A549 (cell line): ENCODE measurements around the gene KIF16B.

Experiments
- CBX8 ChIP-seq: fragments of 200-600 bp; sonication (generic); IDR thresholded peaks from 2 replicates; pipeline ENCODE4 v1.6.1; 2016
- CEBPB ChIP-seq, 2 experiments: fragments of >200 bp in 1 of 2; sonication (Bioruptor Twin) in 1 of 2; formaldehyde crosslinking in 1 of 2; IDR thresholded peaks; 2 replicates each; pipeline ENCODE4 v1.6.1; 2012 to 2016
- CTCF ChIP-seq: fragments of >200 bp; sonication (Bioruptor Twin); formaldehyde crosslinking; IDR thresholded peaks from 3 replicates; pipeline ENCODE4 v1.5.1; 2016
- POLR2A ChIP-seq: IDR thresholded peaks from 2 replicates; pipeline ENCODE4 v1.6.1; 2012; ENCODE audit warnings: mild to moderate bottlenecking, low read length
- POLR2AphosphoS2 ChIP-seq: conservative IDR thresholded peaks from 2 replicates; pipeline ENCODE4 v1.6.1; 2012; ENCODE audit warnings: low read length, improper control_type of control experiment, inconsistent platforms
- RARB ChIP-seq: fragments of 250-450 bp; sonication (Bioruptor Pico); IDR thresholded peaks from 2 replicates; pipeline ENCODE4 v1.8.0; 2021; ENCODE audit warnings: mild to moderate bottlenecking, moderate library complexity
- RFX5 ChIP-seq: fragments of 450-650 bp; IDR thresholded peaks from 2 replicates; pipeline ENCODE4 v1.7.1; 2014; ENCODE audit warnings: antibody characterized with exemption, mild to moderate bottlenecking, moderate library complexity
- TP53 ChIP-seq: fragments of 250-450 bp; sonication (Bioruptor Pico); IDR thresholded peaks from 2 replicates; pipeline ENCODE4 v1.5.0; 2021; ENCODE audit warnings: mild to moderate bottlenecking, moderate library complexity
- ZC3H11A ChIP-seq: fragments of 450-650 bp; IDR thresholded peaks from 2 replicates; pipeline ENCODE4 v1.6.1; 2014; ENCODE audit warnings: antibody characterized with exemption, mild to moderate bottlenecking
- TF ChIP-seq, protein P1 (sequence below): IDR thresholded peaks from 2 replicates; pipeline ENCODE4 v1.6.1; 2012
- TF ChIP-seq, protein P2 (sequence below): fragments of >200 bp; sonication (Bioruptor Twin); formaldehyde crosslinking; IDR thresholded peaks from 3 replicates; pipeline ENCODE4 v1.6.1; 2016
- TF ChIP-seq, protein P3 (sequence below): fragments of 450-650 bp; IDR thresholded peaks from 2 replicates; pipeline ENCODE4 v1.6.1; 2014; ENCODE audit warnings: antibody characterized with exemption
- TF ChIP-seq, protein P4 (sequence below): fragments of 150-350 bp; IDR thresholded peaks from 2 replicates; pipeline ENCODE4 v1.6.1; 2014; ENCODE audit warnings: low read depth, mild to moderate bottlenecking, low read length

DNA sequence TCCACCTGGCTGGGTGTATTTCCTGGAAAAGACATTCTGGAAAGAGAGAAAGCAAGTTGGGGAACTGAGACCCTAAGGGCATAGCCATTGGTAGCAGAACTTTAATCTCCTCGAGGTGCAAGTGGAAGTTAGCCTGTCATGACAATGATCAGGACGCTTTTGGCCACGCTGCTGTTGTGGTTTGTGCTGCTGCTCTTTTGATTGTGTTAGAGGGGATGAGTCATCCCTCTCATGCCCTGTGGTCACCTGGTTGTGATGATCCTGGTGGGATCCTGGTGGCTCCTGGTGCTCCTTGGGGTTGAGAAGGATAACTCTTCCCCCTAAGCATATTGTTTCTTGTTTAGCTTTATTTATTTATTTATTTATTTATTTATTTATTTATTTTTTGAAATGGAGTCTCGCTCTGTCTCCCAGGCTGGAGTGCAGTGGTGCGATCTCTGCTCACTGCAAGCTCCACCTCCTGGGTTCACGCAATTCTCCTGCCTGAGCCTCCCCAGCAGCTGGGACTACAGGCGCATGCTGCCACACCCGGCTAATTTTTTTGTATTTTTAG is 350.3 kb downstream of the KIF16B start:
- TF ChIP-seq, protein P1, sequence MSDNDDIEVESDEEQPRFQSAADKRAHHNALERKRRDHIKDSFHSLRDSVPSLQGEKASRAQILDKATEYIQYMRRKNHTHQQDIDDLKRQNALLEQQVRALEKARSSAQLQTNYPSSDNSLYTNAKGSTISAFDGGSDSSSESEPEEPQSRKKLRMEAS: no peak
- TF ChIP-seq, protein P2, sequence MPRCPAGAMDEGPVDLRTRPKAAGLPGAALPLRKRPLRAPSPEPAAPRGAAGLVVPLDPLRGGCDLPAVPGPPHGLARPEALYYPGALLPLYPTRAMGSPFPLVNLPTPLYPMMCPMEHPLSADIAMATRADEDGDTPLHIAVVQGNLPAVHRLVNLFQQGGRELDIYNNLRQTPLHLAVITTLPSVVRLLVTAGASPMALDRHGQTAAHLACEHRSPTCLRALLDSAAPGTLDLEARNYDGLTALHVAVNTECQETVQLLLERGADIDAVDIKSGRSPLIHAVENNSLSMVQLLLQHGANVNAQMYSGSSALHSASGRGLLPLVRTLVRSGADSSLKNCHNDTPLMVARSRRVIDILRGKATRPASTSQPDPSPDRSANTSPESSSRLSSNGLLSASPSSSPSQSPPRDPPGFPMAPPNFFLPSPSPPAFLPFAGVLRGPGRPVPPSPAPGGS: no peak
- TF ChIP-seq RARB: no peak
- no peak for TF ChIP-seq CTCF
- TF ChIP-seq, protein P3, sequence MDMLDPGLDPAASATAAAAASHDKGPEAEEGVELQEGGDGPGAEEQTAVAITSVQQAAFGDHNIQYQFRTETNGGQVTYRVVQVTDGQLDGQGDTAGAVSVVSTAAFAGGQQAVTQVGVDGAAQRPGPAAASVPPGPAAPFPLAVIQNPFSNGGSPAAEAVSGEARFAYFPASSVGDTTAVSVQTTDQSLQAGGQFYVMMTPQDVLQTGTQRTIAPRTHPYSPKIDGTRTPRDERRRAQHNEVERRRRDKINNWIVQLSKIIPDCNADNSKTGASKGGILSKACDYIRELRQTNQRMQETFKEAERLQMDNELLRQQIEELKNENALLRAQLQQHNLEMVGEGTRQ: no peak
- no peak for TF ChIP-seq RFX5
- TF ChIP-seq, protein P4, sequence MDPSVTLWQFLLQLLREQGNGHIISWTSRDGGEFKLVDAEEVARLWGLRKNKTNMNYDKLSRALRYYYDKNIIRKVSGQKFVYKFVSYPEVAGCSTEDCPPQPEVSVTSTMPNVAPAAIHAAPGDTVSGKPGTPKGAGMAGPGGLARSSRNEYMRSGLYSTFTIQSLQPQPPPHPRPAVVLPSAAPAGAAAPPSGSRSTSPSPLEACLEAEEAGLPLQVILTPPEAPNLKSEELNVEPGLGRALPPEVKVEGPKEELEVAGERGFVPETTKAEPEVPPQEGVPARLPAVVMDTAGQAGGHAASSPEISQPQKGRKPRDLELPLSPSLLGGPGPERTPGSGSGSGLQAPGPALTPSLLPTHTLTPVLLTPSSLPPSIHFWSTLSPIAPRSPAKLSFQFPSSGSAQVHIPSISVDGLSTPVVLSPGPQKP: no peak
- TF ChIP-seq POLR2A: no peak
- no peak for TF ChIP-seq TP53 (CRISPR knock-in tag)
- no peak for TF ChIP-seq CBX8
- TF ChIP-seq ZC3H11A: peak; percentile 33
- TF ChIP-seq POLR2AphosphoS2: no peak
- TF ChIP-seq CEBPB (IDR thresholded peaks at IDR 0.05): no peak
